ENCODE results near the gene AEBP1.

Gene AEBP1

GRCh38 chr7:44145969-44146911 is 42.1 kb downstream of the AEBP1 start:
- no peak for TF ChIP-seq CTCF (IDR thresholded peaks at IDR 0.05; ENCODE audit: borderline replicate concordance, control extremely low read depth, extremely low read depth, insufficient read depth, missing control alignments)
- in situ Hi-C loops (cut with MboI; ENCODE audit: low sequenced_read_pairs, unreplicated experiment) = no loop called here
- DNase-seq (ENCODE audit: low spot score) = peak; percentile 90

- in situ Hi-C loops (cut with MboI; ENCODE audit: low sequenced_read_pairs, unreplicated experiment) = no loop called here
- no peak for TF ChIP-seq CTCF (IDR thresholded peaks at IDR 0.05; ENCODE audit: borderline replicate concordance, control extremely low read depth, extremely low read depth, insufficient read depth, missing control alignments)
- DNase-seq (ENCODE audit: low spot score) = no peak
Observed at GRCh38 chr7:44147026-44147991, 43.2 kb downstream of the AEBP1 start.

GRCh38 chr7:44148166-44148565 is 44.0 kb downstream of the AEBP1 start:
- TF ChIP-seq CTCF (IDR thresholded peaks at IDR 0.05; ENCODE audit: borderline replicate concordance, control extremely low read depth, extremely low read depth, insufficient read depth, missing control alignments) = no peak
- no peak for DNase-seq (ENCODE audit: low spot score)
- in situ Hi-C loops (cut with MboI; ENCODE audit: low sequenced_read_pairs, unreplicated experiment) = no loop called here

GRCh38 chr7:44148961-44149536 is 44.9 kb downstream of the AEBP1 start:
- TF ChIP-seq CTCF (IDR thresholded peaks at IDR 0.05; ENCODE audit: borderline replicate concordance, control extremely low read depth, extremely low read depth, insufficient read depth, missing control alignments) = no peak
- DNase-seq (ENCODE audit: low spot score) = no peak
- in situ Hi-C loops (cut with MboI; ENCODE audit: low sequenced_read_pairs, unreplicated experiment) = no loop called here

GRCh38 chr7:44149571-44150465 is 45.7 kb downstream of the AEBP1 start:
- peak; percentile 17 for DNase-seq (ENCODE audit: low spot score)
- no peak for TF ChIP-seq CTCF (IDR thresholded peaks at IDR 0.05; ENCODE audit: borderline replicate concordance, control extremely low read depth, extremely low read depth, insufficient read depth, missing control alignments)
- in situ Hi-C loops (cut with MboI; ENCODE audit: low sequenced_read_pairs, unreplicated experiment) = no loop called here

All from GM13976 (cell line).